Stimulated activated CD4-positive, alpha-beta T cell treated with anti-CD3 and anti-CD28 coated beads, Interleukin-12 subunit alpha, Interleukin-12 subunit beta, amount 100 ng/mL, for 48 hours (primary cell): Measurements from ENCODE around the gene HNRNPAB.

Experiments used
- DNase-seq, 3 donors: peaks; one replicate each; pipeline ENCODE4 v3.0.0-alpha.2; 2020; ENCODE audit warnings: low read depth in 2 of 3, low spot score in 1 of 3

Gene HNRNPAB

GRCh38 chr5:178204182-178204934 is at the start of gene HNRNPAB:
HNRNPAB (plus strand) TSS chr5:178204533; CDS start chr5:178204838, 305 bp downstream.
- peak; percentile 93 to 95 (median 94) for DNase-seq

GRCh38 chr5:178155065-178155464 is 49.3 kb upstream of the HNRNPAB start:
- no peak for DNase-seq

- no peak for DNase-seq
Observed at GRCh38 chr5:178160176-178160575, 44.2 kb upstream of the HNRNPAB start.

- no peak for DNase-seq
Observed at GRCh38 chr5:178162481-178162880, 41.9 kb upstream of the HNRNPAB start.

- peak; percentile 85 to 96 (median 88) for DNase-seq
Observed at GRCh38 chr5:178163772-178164735, 40.3 kb upstream of the HNRNPAB start.

- DNase-seq, result no peak
Observed at GRCh38 chr5:178165581-178165980, 38.8 kb upstream of the HNRNPAB start.

- no peak for DNase-seq
Observed at GRCh38 chr5:178170455-178170854, 33.9 kb upstream of the HNRNPAB start.

- DNase-seq, result no peak
Observed at GRCh38 chr5:178174456-178174855, 29.9 kb upstream of the HNRNPAB start.

- DNase-seq, result no peak
Observed at GRCh38 chr5:178176791-178177190, 27.5 kb upstream of the HNRNPAB start.

- DNase-seq, result no peak
Observed at GRCh38 chr5:178177569-178177968, 26.8 kb upstream of the HNRNPAB start.

- no peak for DNase-seq
Observed at GRCh38 chr5:178180141-178180863, 24.0 kb upstream of the HNRNPAB start.

- DNase-seq, result no peak
Observed at GRCh38 chr5:178182158-178182876, 22.0 kb upstream of the HNRNPAB start.

- no peak for DNase-seq
Observed at GRCh38 chr5:178186427-178186826, 17.9 kb upstream of the HNRNPAB start.

GRCh38 chr5:178187014-178187413 is 17.3 kb upstream of the HNRNPAB start, which contains the start of gene GMCL2:
GMCL2 (minus strand) TSS chr5:178187371; CDS start chr5:178187299, 72 bp downstream.
- no peak for DNase-seq

- no peak for DNase-seq
Observed at GRCh38 chr5:178189433-178189832, 14.9 kb upstream of the HNRNPAB start.

GRCh38 chr5:178191661-178192060 is 12.7 kb upstream of the HNRNPAB start:
- no peak for DNase-seq

- no peak for DNase-seq
Observed at GRCh38 chr5:178192244-178192643, 12.1 kb upstream of the HNRNPAB start.

- DNase-seq, result no peak
Observed at GRCh38 chr5:178192787-178193186, 11.5 kb upstream of the HNRNPAB start.

GRCh38 chr5:178193251-178193809 is 11.0 kb upstream of the HNRNPAB start:
- no peak for DNase-seq

- no peak for DNase-seq
Observed at GRCh38 chr5:178194026-178194425, 10.3 kb upstream of the HNRNPAB start.
